K562 (cell line): ENCODE results near the gene RBM28. TPM values are rescaled to one million over a fixed set of nuclear protein-coding genes. Genes with fewer than 3 reads are reported as not detected.

ENCODE experiments used
- ARID2 ChIP-seq: fragments of 450-650 bp; IDR thresholded peaks from 2 replicates; pipeline ENCODE4 v1.6.1; 2017; ENCODE audit warnings: antibody characterized with exemption, mild to moderate bottlenecking
- ARNT ChIP-seq, 2 experiments: fragments of 450-650 bp; IDR thresholded peaks; 2 replicates each; pipeline ENCODE4 v1.6.1; 2016; ENCODE audit warnings: mild to moderate bottlenecking in 1 of 2
- CREB5 ChIP-seq: fragments of 250-450 bp; sonication (Bioruptor Pico); IDR thresholded peaks from 2 replicates; pipeline ENCODE4 v1.5.0; 2020; ENCODE audit warnings: mild to moderate bottlenecking
- HIVEP1 ChIP-seq: fragments of 250-450 bp; sonication (Bioruptor Pico); IDR thresholded peaks from 2 replicates; pipeline ENCODE4 v1.4.0; 2020; ENCODE audit warnings: mild to moderate bottlenecking
- HNRNPLL ChIP-seq: fragments of 200-400 bp; formaldehyde crosslinking; IDR thresholded peaks from 2 replicates; pipeline ENCODE4 v1.6.1; 2017; ENCODE audit warnings: low read length, low read depth, mild to moderate bottlenecking; ENCODE audit not compliant: poor library complexity, severe bottlenecking
- MAFG ChIP-seq: fragments of 450-650 bp; conservative IDR thresholded peaks from 2 replicates; pipeline ENCODE4 v1.6.1; 2016; ENCODE audit warnings: missing genetic modification characterization, missing compliant biosample characterization
- MEIS2 ChIP-seq: fragments of 450-650 bp; IDR thresholded peaks from 2 replicates; pipeline ENCODE4 v1.6.1; 2014; ENCODE audit warnings: mild to moderate bottlenecking; ENCODE audit not compliant: partially characterized antibody
- MTA2 ChIP-seq: fragments of 450-650 bp; IDR thresholded peaks from 2 replicates; pipeline ENCODE4 v1.6.1; 2016; ENCODE audit warnings: low read depth
- MYBL2 ChIP-seq, 2 experiments: fragments of 450-650 bp in 1 of 2; sonication (generic) in 1 of 2; formaldehyde crosslinking in 1 of 2; IDR thresholded peaks; 2 replicates each; pipeline versions ENCODE4 v1.6.1 to v1.8.1; 2017 to 2022; ENCODE audit warnings: borderline replicate concordance in 1 of 2, inconsistent platforms in 1 of 2, low read depth in 1 of 2, mild to moderate bottlenecking in 1 of 2, missing genetic modification reagents in 1 of 2, moderate library complexity in 1 of 2
- NUFIP1 ChIP-seq: fragments of 450-650 bp; IDR thresholded peaks from 2 replicates; pipeline ENCODE4 v1.6.1; 2018; ENCODE audit not compliant: partially characterized antibody
- PPARD ChIP-seq: fragments of 250-450 bp; sonication (Bioruptor Pico); IDR thresholded peaks from 2 replicates; pipeline ENCODE4 v1.8.0; 2022; ENCODE audit warnings: inconsistent platforms, mild to moderate bottlenecking, moderate library complexity
- RBM14 ChIP-seq: fragments of 200-400 bp; formaldehyde crosslinking; IDR thresholded peaks from 2 replicates; pipeline ENCODE4 v1.6.1; 2018; ENCODE audit warnings: low read depth, mild to moderate bottlenecking, low read length, moderate library complexity, borderline replicate concordance; ENCODE audit not compliant: insufficient read depth
- TEAD1 ChIP-seq, 2 experiments: fragments of 450-650 bp in 1 of 2; sonication (generic) in 1 of 2; formaldehyde crosslinking; IDR thresholded peaks; 2 replicates each; pipeline versions ENCODE4 v1.4.0 to v1.8.0; 2020 to 2022; ENCODE audit warnings: mild to moderate bottlenecking in 2 of 2, missing genetic modification reagents in 1 of 2
- U2AF2 ChIP-seq: fragments of 200-400 bp; formaldehyde crosslinking; optimal IDR thresholded peaks from 2 replicates; pipeline ENCODE3; 2017; ENCODE audit warnings: low read depth, mild to moderate bottlenecking, low read length
- ZNF57 ChIP-seq: fragments of 450-650 bp; formaldehyde crosslinking; IDR thresholded peaks from 2 replicates; pipeline ENCODE4 v1.4.0; 2020; ENCODE audit warnings: mild to moderate bottlenecking, moderate library complexity
- polyA plus RNA-seq, 8 experiments: library from polyadenylated mRNA; depleted of rRNA in 4 of 8; stranded (reverse) in 5 of 8; unstranded in 3 of 8; fragments of >200 nt; fragmentation: Nextera tagmentation in 2 of 8; fragmentation: Illumina TruSeq in 1 of 8; extraction: Ambion mirVana in 2 of 8; extraction: Trizol in 1 of 8; gene quantifications; 2 replicates each; pipeline versions ENCODE4 v1.2.1 to v1.2.3, GENCODE V29; 2011 to 2014; ENCODE audit warnings: inconsistent platforms in 1 of 8, missing spikeins in 1 of 8
- total RNA-seq, 7 experiments: library from RNA; depleted of rRNA in 6 of 7; stranded (reverse); fragments of >200 nt in 6 of 7; fragmentation: Illumina TruSeq in 2 of 7; extraction: Trizol in 2 of 7; gene quantifications; 2 replicates each; pipeline versions ENCODE4 v1.2.1 to v1.2.3, GENCODE V29; 2011 to 2021; ENCODE audit warnings: low replicate concordance in 1 of 7
- TF ChIP-seq, protein P1 (sequence below): fragments of 450-650 bp; IDR thresholded peaks from 2 replicates; pipeline ENCODE4 v1.7.0; 2016; ENCODE audit warnings: borderline replicate concordance
- TF ChIP-seq, protein P2 (sequence below): fragments of 250-450 bp; sonication (Bioruptor Pico); IDR thresholded peaks from 2 replicates; pipeline ENCODE4 v1.5.1; 2021; ENCODE audit warnings: mild to moderate bottlenecking
- TF ChIP-seq, protein P3 (sequence below): fragments of 250-450 bp; sonication (Bioruptor Pico); IDR thresholded peaks from 2 replicates; pipeline ENCODE4 v1.5.0; 2022; ENCODE audit warnings: mild to moderate bottlenecking
- TF ChIP-seq, protein P4 (sequence below): sonication (generic); formaldehyde crosslinking; IDR thresholded peaks from 2 replicates; pipeline ENCODE4 v1.8.0; 2022; ENCODE audit warnings: mild to moderate bottlenecking, missing genetic modification reagents

RBM28 gene
- total and polyA plus RNA-seq, 9 of the 15 experiments (the other 6 are each of a cell fraction or from before 2014, with no cell fraction given): 65.8 to 213 (median 138) TPM

GRCh38 chr7:128343554-128344430 lies at the start of gene RBM28 (continued):
- TF ChIP-seq MYBL2 (IDR thresholded peaks at IDR 0.05; ENCODE audit: low read depth) (no peak), MYBL2 (CRISPR knock-in tag; IDR thresholded peaks at IDR 0.05; ENCODE audit: borderline replicate concordance) (no peak), ARNT (IDR thresholded peaks at IDR 0.05) (peak; percentile 57 to 74; a peak in 3 of 4 replicates), ARID2 (no peak), MEIS2 (no peak), ZNF57 (CRISPR knock-in tag) (0 out of 2 replicates have a peak, but pooled peaks have one; percentile 14), RBM14 (no peak), HNRNPLL (peak; percentile 40), MAFG (tag) (no peak), U2AF2 (no peak), CREB5 (CRISPR knock-in tag) (no peak), MTA2 (no peak), HIVEP1 (CRISPR knock-in tag) (0 out of 2 replicates have a peak, but pooled peaks have one; percentile 33), PPARD (CRISPR knock-in tag) (no peak), TEAD1 (CRISPR knock-in tag; IDR thresholded peaks at IDR 0.05) (peak; percentile 88 to 95), NUFIP1 (no peak)
- TF ChIP-seq, protein P1, sequence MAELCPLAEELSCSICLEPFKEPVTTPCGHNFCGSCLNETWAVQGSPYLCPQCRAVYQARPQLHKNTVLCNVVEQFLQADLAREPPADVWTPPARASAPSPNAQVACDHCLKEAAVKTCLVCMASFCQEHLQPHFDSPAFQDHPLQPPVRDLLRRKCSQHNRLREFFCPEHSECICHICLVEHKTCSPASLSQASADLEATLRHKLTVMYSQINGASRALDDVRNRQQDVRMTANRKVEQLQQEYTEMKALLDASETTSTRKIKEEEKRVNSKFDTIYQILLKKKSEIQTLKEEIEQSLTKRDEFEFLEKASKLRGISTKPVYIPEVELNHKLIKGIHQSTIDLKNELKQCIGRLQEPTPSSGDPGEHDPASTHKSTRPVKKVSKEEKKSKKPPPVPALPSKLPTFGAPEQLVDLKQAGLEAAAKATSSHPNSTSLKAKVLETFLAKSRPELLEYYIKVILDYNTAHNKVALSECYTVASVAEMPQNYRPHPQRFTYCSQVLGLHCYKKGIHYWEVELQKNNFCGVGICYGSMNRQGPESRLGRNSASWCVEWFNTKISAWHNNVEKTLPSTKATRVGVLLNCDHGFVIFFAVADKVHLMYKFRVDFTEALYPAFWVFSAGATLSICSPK: 0 out of 2 replicates have a peak, but pooled peaks have one; percentile 41
- TF ChIP-seq, protein P2, sequence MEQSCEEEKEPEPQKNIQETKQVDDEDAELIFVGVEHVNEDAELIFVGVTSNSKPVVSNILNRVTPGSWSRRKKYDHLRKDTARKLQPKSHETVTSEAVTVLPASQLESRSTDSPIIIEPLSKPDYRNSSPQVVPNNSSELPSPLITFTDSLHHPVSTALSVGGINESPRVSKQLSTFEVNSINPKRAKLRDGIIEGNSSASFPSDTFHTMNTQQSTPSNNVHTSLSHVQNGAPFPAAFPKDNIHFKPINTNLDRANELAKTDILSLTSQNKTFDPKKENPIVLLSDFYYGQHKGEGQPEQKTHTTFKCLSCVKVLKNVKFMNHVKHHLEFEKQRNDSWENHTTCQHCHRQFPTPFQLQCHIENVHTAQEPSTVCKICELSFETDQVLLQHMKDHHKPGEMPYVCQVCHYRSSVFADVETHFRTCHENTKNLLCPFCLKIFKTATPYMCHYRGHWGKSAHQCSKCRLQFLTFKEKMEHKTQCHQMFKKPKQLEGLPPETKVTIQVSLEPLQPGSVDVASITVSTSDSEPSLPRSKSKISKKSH (CRISPR knock-in tag): no peak
- TF ChIP-seq, protein P3, sequence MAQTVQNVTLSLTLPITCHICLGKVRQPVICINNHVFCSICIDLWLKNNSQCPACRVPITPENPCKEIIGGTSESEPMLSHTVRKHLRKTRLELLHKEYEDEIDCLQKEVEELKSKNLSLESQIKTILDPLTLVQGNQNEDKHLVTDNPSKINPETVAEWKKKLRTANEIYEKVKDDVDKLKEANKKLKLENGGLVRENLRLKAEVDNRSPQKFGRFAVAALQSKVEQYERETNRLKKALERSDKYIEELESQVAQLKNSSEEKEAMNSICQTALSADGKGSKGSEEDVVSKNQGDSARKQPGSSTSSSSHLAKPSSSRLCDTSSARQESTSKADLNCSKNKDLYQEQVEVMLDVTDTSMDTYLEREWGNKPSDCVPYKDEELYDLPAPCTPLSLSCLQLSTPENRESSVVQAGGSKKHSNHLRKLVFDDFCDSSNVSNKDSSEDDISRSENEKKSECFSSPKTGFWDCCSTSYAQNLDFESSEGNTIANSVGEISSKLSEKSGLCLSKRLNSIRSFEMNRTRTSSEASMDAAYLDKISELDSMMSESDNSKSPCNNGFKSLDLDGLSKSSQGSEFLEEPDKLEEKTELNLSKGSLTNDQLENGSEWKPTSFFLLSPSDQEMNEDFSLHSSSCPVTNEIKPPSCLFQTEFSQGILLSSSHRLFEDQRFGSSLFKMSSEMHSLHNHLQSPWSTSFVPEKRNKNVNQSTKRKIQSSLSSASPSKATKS (CRISPR knock-in tag): no peak
- TF ChIP-seq, protein P4, sequence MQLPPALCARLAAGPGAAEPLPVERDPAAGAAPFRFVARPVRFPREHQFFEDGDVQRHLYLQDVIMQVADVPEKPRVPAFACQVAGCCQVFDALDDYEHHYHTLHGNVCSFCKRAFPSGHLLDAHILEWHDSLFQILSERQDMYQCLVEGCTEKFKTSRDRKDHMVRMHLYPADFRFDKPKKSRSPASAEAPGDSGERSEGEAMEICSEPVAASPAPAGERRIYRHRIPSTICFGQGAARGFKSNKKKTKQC (CRISPR knock-in tag): peak; percentile 99
